OCI-LY3 (cell line): ENCODE data around the gene BPIFB6.

Experiments used
- H2AFZ ChIP-seq: fragments of 200-600, 300-600 bp; shearing (Covaris generic); 2 replicates; pipeline ENCODE4 v1.6.0; 2014; ENCODE audit warnings: antibody characterized with exemption, low read depth, low read length
- H3K27ac ChIP-seq: fragments of 200-600, 300-600 bp; sonication (generic); 2 replicates; pipeline ENCODE4 v1.5.1; 2014; ENCODE audit warnings: mild to moderate bottlenecking, low read length, moderate library complexity, mixed read lengths
- H3K27me3 ChIP-seq: fragments of 200-600, 300-600 bp; sonication (generic); 2 replicates; pipeline ENCODE4 v1.6.1; 2014; ENCODE audit warnings: low read depth, low read length, mixed read lengths
- H3K36me3 ChIP-seq: fragments of 200-600, 300-600 bp; sonication (generic); replicated peaks from 2 replicates; pipeline ENCODE3; 2014; ENCODE audit warnings: low read depth, low read length, mixed read lengths
- H3K4me1 ChIP-seq: fragments of 300-600, 200-600 bp; sonication (generic); 2 replicates; pipeline ENCODE4 v1.6.1; 2014; ENCODE audit warnings: low read length, mixed read lengths
- H3K4me2 ChIP-seq: fragments of 200-600, 300-600 bp; sonication (generic); 2 replicates; pipeline ENCODE4 v1.6.1; 2014; ENCODE audit warnings: low read length, mixed read lengths
- H3K4me3 ChIP-seq: fragments of 300-600, 200-600 bp; sonication (generic); 2 replicates; pipeline ENCODE4 v1.5.1; 2014; ENCODE audit warnings: antibody characterized with exemption, mild to moderate bottlenecking, low read length, moderate library complexity
- H3K79me2 ChIP-seq: fragments of 300-600, 200-600 bp; shearing (Covaris generic); 2 replicates; pipeline ENCODE4 v1.6.1; 2014; ENCODE audit warnings: mild to moderate bottlenecking, low read length, mixed read lengths
- H3K9ac ChIP-seq: fragments of 300-600, 200-600 bp; shearing (Covaris generic); 2 replicates; pipeline ENCODE4 v1.6.0; 2014; ENCODE audit warnings: mild to moderate bottlenecking, low read length, moderate library complexity
- H3K9me3 ChIP-seq: fragments of 200-600, 300-600 bp; shearing (Covaris generic); 2 replicates; pipeline ENCODE4 v1.6.1; 2014; ENCODE audit warnings: low read length, mixed read lengths; ENCODE audit not compliant: insufficient read depth
- H4K20me1 ChIP-seq: fragments of 200-600, 300-600 bp; sonication (generic); 2 replicates; pipeline ENCODE4 v1.6.1; 2016; ENCODE audit warnings: low read length, mixed read lengths; ENCODE audit not compliant: insufficient read depth
- CTCF ChIP-seq: fragments of 200-600, 300-600 bp; sonication (generic); IDR thresholded peaks from 2 replicates; pipeline ENCODE4 v1.5.1; 2014; ENCODE audit warnings: antibody characterized with exemption, low read length, low read depth
- EZH2phosphoT487 ChIP-seq: fragments of 200-600 bp; shearing (Covaris generic); IDR thresholded peaks from 2 replicates; pipeline ENCODE4 v1.6.1; 2018; ENCODE audit warnings: antibody characterized with exemption, mixed run types, low read depth

The BPIFB6 gene

DNA sequence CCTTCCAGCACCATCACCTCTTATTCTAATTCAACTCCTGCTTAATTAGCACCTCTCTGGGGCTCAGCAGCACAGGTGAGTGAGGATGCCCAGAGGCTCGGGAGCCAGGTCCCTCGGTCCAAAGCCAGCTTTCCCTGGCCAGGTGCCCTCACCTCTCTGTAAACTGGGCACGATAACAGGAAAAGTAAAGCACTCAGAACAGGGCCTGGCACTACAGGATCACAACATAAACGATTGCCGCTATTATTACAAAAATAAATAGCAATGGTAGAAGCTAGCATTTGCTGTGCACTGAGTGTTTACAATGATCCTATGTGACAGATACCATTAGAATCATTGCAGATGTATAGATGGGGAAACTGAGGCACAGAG, 21.3 kb upstream of the BPIFB6 start:
- Histone ChIP-seq H3K9me3 (no peaks in the 10 kb centered on the region), H3K9ac (no peak overlapping the region), H3K27me3 (peaks cover 16% of the 10 kb centered on the region), H3K4me2 (no peak overlapping the region), H3K36me3 (no peaks in the 10 kb centered on the region), H3K4me1 (no peaks in the 10 kb centered on the region), H3K4me3 (no peak overlapping the region), H3K27ac (no peak overlapping the region), H3K79me2 (no peaks in the 10 kb centered on the region), H4K20me1 (no peaks in the 10 kb centered on the region), H2AFZ (no peak overlapping the region)
- TF ChIP-seq CTCF, result no peak
- no peak for TF ChIP-seq EZH2phosphoT487

- Histone ChIP-seq H3K4me1 (no peaks in the 10 kb centered on the region), H4K20me1 (no peaks in the 10 kb centered on the region), H3K9ac (no peak overlapping the region), H3K4me3 (no peak overlapping the region), H3K9me3 (no peaks in the 10 kb centered on the region), H3K4me2 (no peak overlapping the region), H3K27me3 (peaks cover 18% of the 10 kb centered on the region), H3K27ac (no peak overlapping the region), H3K36me3 (no peaks in the 10 kb centered on the region), H2AFZ (no peak overlapping the region), H3K79me2 (no peaks in the 10 kb centered on the region)
- TF ChIP-seq EZH2phosphoT487 (no peak), CTCF (no peak)
Observed at GRCh38 chr20:33010674-33011449, 20.6 kb upstream of the BPIFB6 start.

DNA sequence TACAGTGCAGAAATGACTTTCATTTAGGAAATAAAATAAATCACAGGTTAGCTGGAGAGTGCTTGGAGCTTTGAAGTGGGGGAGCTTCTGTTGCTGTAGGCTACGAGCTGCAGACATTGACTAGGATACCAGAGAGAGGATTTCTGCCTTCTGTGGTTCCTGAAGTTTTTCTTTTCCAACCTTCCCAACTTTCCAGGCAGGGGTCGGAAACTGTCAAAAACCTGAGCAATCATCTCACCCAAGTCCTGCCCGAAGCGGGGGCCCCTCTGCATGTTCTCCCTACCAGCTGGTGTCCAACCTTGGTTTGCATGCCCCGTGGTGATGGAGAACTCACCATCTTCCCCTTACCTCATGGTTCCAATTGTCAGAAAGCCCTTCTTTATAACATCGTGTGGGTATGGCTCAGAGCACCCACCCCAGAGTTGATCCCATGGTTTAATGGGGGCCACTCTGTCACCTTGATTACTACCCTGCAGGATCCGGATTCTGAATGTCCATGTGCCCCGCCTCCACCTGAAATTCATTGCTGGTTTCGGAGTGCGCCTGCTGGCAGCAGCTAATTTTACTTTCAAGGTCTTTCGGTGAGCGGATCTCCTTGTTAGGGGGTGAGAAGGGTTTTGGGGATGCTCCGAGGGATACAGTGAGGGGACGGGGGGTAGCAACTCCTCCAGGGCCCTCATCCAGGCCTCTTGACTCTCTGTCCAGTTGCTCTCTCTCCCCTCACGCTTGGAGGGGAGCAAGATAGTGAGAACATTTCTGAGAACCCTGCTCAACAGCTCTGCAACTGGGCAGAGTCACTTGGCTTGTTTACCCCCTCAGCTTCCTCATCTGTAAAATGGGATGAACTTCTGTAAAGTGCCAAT, 18.9 kb upstream of the BPIFB6 start:
- H3K9me3 ChIP-seq, result no peaks in the 10 kb centered on the region
- no peak overlapping the region for H3K27ac ChIP-seq
- H4K20me1 ChIP-seq, result no peaks in the 10 kb centered on the region
- no peak overlapping the region for H2AFZ ChIP-seq
- H3K79me2 ChIP-seq, result no peaks in the 10 kb centered on the region
- H3K9ac ChIP-seq, result no peak overlapping the region
- H3K36me3 ChIP-seq, result no peaks in the 10 kb centered on the region
- no peak overlapping the region for H3K4me2 ChIP-seq
- no peak overlapping the region for H3K4me3 ChIP-seq
- no peaks in the 10 kb centered on the region for H3K4me1 ChIP-seq
- H3K27me3 ChIP-seq, result peaks cover 21% of the 10 kb centered on the region
- TF ChIP-seq EZH2phosphoT487, result no peak
- no peak for TF ChIP-seq CTCF

DNA sequence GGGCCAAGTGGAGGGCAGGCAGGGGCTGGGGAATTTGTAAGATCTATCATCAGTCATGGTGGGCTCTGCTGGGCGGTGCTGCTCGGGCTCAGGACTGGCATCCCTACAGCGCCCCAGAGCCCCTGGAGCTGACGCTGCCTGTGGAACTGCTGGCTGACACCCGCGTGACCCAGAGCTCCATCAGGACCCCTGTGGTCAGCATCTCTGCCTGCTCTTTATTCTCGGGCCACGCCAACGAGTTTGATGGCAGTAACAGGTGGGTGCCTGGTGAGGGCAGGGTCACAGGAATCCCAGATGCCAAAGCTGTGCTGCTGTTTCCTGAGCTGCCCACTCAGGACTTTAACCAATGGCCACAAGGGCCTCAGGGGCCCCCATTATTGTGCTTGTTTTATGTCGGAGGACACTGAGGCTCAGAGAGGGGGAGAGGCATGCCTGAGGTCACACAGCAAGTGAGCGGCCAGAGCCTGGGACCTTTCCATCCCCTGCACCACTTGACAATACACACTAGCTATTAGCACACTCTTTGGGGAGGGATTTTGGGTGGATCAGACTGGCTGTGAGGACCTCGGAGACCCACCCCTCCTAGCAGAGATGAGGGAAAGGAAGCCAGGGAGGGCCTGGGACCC, 17.6 kb upstream of the BPIFB6 start:
- H3K9me3 ChIP-seq, result no peaks in the 10 kb centered on the region
- no peak for TF ChIP-seq EZH2phosphoT487
- no peak for TF ChIP-seq CTCF
- no peaks in the 10 kb centered on the region for H3K36me3 ChIP-seq
- H3K27ac ChIP-seq, result no peak overlapping the region
- H3K4me3 ChIP-seq, result no peak overlapping the region
- H3K4me1 ChIP-seq, result no peaks in the 10 kb centered on the region
- no peak overlapping the region for H2AFZ ChIP-seq
- no peaks in the 10 kb centered on the region for H4K20me1 ChIP-seq
- peaks cover 21% of the 10 kb centered on the region for H3K27me3 ChIP-seq
- no peaks in the 10 kb centered on the region for H3K79me2 ChIP-seq
- no peak overlapping the region for H3K9ac ChIP-seq
- no peak overlapping the region for H3K4me2 ChIP-seq
